Measurements from ENCODE around the gene NAB2. TPM values are rescaled to one million over a fixed set of nuclear protein-coding genes. Genes with fewer than 3 reads are reported as not detected.

Gene NAB2
- total RNA-seq, 1 donor from 2014 or later: 10.9 TPM

Other genes starting within 250 kb of the NAB2 start
- gene SDR9C7, start 154.7 kb upstream of the NAB2 start, total RNA-seq: not detected
- gene RDH16, start 131.5 kb upstream of the NAB2 start, total RNA-seq: 0.12 TPM
- 3.4 TPM for gene ZBTB39, start 82.6 kb upstream of the NAB2 start, total RNA-seq
- not detected for gene TAC3, start 72.6 kb upstream of the NAB2 start, total RNA-seq
- not detected for gene MYO1A, start 39.0 kb upstream of the NAB2 start, total RNA-seq
- gene NEMP1, start 10.3 kb upstream of the NAB2 start, total RNA-seq: 3.7 TPM
- 46.1 TPM for gene STAT6, start 22.2 kb downstream of the NAB2 start, total RNA-seq
- gene LRP1, start 39.4 kb downstream of the NAB2 start, total RNA-seq: 108 TPM
- not detected for gene LRP1-AS, start 58.5 kb downstream of the NAB2 start, total RNA-seq
- 1.8 TPM for gene NXPH4, start 127.7 kb downstream of the NAB2 start, total RNA-seq
- 33.4 TPM for gene SHMT2, start 140.6 kb downstream of the NAB2 start, total RNA-seq
- gene STAC3, start 162.1 kb downstream of the NAB2 start, total RNA-seq: 1.4 TPM

Data from left ventricle myocardium superior (tissue), 1 donor.